T-helper 17 cell (primary cell): ENCODE data around the gene USP48. TPM values are rescaled to one million over a fixed set of nuclear protein-coding genes. Genes with fewer than 3 reads are reported as not detected.
"Not testable (repeated sequence)": the region's sequence is repeated elsewhere in the genome, so short reads cannot be mapped to it uniquely, and the experiment has no call there.

Experiments
- ATAC-seq: fragments of 150-1000 bp; cut with Tn5 transposase; 2 replicates; pipeline ENCODE4 v1.10.0; 2021; ENCODE audit warnings: mild to moderate bottlenecking, moderate library complexity
- DNase-seq, 3 donors: peaks; one replicate each; pipeline versions ENCODE4 v3.0.0 to v3.0.0-alpha.2; 2020 to 2021
- H3K9me3 ChIP-seq: one replicate; pipeline ENCODE4 v1.7.0; 2013; ENCODE audit warnings: low read length, mild to moderate bottlenecking; ENCODE audit not compliant: control insufficient read depth, poor library complexity, severe bottlenecking
- H3K27ac Mint-ChIP-seq: one replicate; pipeline ENCODE4 v1.8.0; 2022; ENCODE audit warnings: mild to moderate bottlenecking, moderate library complexity, mixed read lengths
- H3K27me3 Mint-ChIP-seq: one replicate; pipeline ENCODE4 v1.8.0; 2022; ENCODE audit warnings: mixed read lengths
- H3K36me3 Mint-ChIP-seq: one replicate; pipeline ENCODE4 v1.8.0; 2022; ENCODE audit warnings: low read depth, mixed read lengths
- H3K4me1 Mint-ChIP-seq: one replicate; pipeline ENCODE4 v1.8.0; 2022; ENCODE audit warnings: mild to moderate bottlenecking, mixed read lengths
- H3K4me3 Mint-ChIP-seq: one replicate; pipeline ENCODE4 v1.8.0; 2022; ENCODE audit warnings: mild to moderate bottlenecking, moderate library complexity, mixed read lengths
- total RNA-seq, 4 donors: library from RNA in 2 of 4; stranded (reverse) in 2 of 4; gene quantifications; one replicate each; pipeline ENCODE4 v1.2.3 and lab custom pipeline; 2022 to 2026

Gene USP48
- total RNA-seq, 2 donors from 2014 or later = 84.3 to 93.3 TPM

DNA sequence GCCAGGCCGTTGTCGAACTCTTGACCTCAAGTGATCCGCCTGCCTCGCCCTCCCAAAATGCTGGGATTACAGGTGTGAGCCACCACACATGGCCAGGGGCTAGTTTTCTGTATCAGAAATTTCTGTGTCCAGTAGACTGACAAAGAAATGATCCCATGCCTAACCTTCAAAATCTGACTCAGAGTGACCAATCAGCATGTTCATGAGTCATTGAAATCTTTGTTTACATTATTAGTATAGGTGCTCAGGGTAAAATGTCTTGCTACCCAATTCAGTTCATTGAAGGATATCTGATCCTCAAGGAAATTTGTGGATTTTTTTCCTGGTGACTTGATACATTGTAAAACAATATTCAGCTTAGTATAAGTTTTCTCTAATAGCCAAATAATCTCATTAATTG, 18.2 kb upstream of the USP48 start:
- ATAC-seq (no peak), DNase-seq (no peak)
- H3K36me3 Mint-ChIP-seq = peaks cover 3% of the 10 kb centered on the region
- no peaks in the 10 kb centered on the region for H3K9me3 ChIP-seq
- H3K27me3 Mint-ChIP-seq = peaks cover 19% of the 10 kb centered on the region
- H3K27ac Mint-ChIP-seq = no peak overlapping the region
- peaks cover 5% of the 10 kb centered on the region for H3K4me1 Mint-ChIP-seq
- no peak overlapping the region for H3K4me3 Mint-ChIP-seq

DNA sequence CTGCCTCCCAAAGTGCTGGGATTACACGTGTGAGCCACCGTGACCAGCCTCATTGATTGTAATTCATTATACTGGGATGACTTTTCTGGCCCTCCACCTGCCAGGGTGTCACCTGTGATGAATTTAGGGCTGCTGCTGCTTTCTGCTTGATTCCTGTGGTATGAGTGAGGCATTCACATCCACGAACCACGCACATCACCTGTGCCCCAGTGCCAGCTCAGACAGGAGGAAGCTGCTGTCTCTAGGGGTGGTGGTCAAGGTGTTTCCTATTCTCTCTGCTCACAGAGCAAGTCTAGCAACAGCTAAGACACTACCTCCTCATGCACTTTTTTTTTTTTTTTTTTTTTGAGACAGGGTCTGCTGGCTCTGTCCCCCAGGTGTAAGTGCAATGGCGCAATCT, 16.8 kb upstream of the USP48 start:
- Mint-ChIP-seq H3K4me1 (peaks cover 5% of the 10 kb centered on the region), H3K27me3 (peaks cover 18% of the 10 kb centered on the region), H3K36me3 (peaks cover 6% of the 10 kb centered on the region), H3K27ac (no peak overlapping the region), H3K4me3 (no peak overlapping the region)
- DNase-seq (no peak), ATAC-seq (no peak)
- no peaks in the 10 kb centered on the region for H3K9me3 ChIP-seq

DNA sequence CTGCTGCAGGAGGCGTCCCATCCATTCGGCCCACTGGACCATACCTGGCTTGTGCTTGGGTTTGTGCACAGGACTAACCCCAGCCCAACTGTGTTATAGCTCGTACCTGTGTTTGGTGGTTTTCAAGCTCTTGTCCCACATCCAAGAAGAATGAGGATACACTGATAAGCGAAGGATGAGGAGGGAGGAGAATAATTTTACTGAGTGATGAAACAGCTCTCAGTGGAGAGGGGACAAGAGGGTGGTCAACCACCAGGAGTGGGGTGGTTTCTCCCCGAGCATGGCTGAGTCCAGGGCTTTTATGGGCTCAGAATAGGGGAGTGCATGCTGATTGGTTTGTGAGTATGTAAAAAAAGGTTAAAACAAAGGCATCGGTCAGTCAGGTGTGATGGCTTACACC, 12.1 kb upstream of the USP48 start:
- Mint-ChIP-seq H3K27ac (no peak overlapping the region), H3K4me3 (no peak overlapping the region), H3K4me1 (peaks cover 7% of the 10 kb centered on the region), H3K27me3 (no peaks in the 10 kb centered on the region), H3K36me3 (peaks cover 3% of the 10 kb centered on the region)
- DNase-seq (no peak), ATAC-seq (no peak)
- H3K9me3 ChIP-seq = no peaks in the 10 kb centered on the region

DNA sequence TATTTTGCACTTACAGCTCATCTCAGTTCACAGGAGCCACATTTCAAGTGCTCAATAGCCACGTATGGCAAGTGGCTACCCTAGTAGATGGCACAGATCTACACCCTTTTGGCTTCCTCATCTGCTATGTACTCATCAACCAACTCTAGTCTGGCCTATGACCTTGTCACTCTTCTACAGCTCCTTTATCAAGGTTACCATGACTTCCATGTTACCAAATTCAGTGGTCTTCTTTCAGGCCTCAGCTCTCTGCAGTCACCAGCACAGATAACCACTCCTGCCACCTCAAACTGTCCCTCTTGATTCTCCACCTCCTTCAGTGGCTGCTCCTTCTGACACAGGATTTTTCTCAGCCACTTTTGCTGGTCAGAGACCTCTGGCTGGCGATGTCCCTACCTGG, 11.7 kb upstream of the USP48 start:
- peaks cover 8% of the 10 kb centered on the region for H3K4me1 Mint-ChIP-seq
- DNase-seq (no peak), ATAC-seq (no peak)
- H3K36me3 Mint-ChIP-seq = peaks cover 3% of the 10 kb centered on the region
- H3K27me3 Mint-ChIP-seq = no peaks in the 10 kb centered on the region
- no peak overlapping the region for H3K4me3 Mint-ChIP-seq
- no peak overlapping the region for H3K27ac Mint-ChIP-seq
- no peaks in the 10 kb centered on the region for H3K9me3 ChIP-seq

DNA sequence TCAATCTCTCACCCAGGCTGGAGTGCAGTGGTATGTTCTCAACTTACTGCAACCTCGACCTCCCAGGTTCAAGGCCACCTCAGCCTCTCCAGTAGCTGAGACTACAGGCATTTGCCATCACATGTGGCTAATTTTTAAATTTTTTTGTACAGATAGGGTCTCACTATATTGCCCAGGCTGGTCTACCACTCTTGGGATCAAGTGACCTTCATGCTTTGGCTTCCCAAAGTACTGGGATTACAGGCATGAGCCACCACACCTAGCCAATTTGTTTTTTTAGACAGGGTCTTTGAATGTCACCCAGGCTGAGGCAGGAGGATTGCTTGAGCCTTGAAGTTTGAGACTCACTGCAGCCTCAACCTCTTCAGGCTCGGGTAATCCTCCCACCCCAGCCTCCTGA, 10.2 kb upstream of the USP48 start:
- H3K9me3 ChIP-seq = no peaks in the 10 kb centered on the region
- no peak for ATAC-seq
- peaks cover 3% of the 10 kb centered on the region for H3K36me3 Mint-ChIP-seq
- H3K27ac Mint-ChIP-seq = no peak overlapping the region
- H3K4me1 Mint-ChIP-seq = peaks cover 6% of the 10 kb centered on the region
- no peak for DNase-seq
- no peak overlapping the region for H3K4me3 Mint-ChIP-seq
- no peaks in the 10 kb centered on the region for H3K27me3 Mint-ChIP-seq

DNA sequence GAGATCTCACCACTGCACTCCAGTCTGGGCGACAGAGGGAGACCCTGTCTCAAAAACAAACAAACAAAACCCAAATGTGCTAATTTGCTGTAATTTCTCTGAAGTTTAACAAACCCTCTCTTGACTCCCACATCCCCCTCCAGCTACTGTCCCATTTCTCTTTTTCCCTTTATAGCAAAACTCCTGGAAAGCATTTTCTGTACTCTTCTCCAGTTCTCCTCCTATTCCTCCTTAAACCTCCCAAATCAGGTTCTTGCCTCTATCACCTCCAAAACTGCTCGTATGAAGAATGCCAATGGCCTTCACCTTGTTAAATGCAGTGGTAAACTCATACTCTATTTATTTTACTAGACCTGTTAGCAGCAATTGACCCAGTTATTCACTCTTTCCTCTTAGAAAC, 3.7 kb upstream of the USP48 start:
- H3K36me3 Mint-ChIP-seq = peaks cover 9% of the 10 kb centered on the region
- H3K27ac Mint-ChIP-seq = no peak overlapping the region
- H3K27me3 Mint-ChIP-seq = peaks cover 6% of the 10 kb centered on the region
- DNase-seq = no peak
- H3K4me1 Mint-ChIP-seq = peaks cover 16% of the 10 kb centered on the region
- H3K4me3 Mint-ChIP-seq = no peak overlapping the region
- no peak for ATAC-seq
- H3K9me3 ChIP-seq = no peaks in the 10 kb centered on the region

DNA sequence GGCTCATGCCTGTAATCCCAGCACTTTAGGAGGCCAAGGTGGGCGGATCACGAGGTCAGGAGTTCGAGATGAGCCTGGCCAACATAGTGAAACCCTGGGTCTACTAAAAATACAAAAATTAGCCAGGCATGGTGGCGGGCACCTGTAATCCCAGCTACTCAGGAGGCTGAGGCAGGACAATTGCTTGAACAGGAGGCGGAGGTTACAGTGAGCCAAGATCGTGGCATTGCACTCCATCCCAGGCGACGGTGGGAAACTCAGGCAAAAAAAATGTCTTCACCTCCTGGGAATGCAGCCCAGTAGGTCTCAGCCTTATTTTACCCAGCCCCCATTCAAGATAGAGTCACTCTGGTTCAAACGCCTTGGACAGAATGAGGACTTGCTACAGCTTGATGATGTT, 2.8 kb upstream of the USP48 start:
- not testable (repeated sequence) for H3K27me3 Mint-ChIP-seq, H3K9me3 ChIP-seq, ATAC-seq, H3K4me3 Mint-ChIP-seq, H3K27ac Mint-ChIP-seq, DNase-seq, H3K36me3 Mint-ChIP-seq
- peaks cover 18% of the 10 kb centered on the region for H3K4me1 Mint-ChIP-seq

DNA sequence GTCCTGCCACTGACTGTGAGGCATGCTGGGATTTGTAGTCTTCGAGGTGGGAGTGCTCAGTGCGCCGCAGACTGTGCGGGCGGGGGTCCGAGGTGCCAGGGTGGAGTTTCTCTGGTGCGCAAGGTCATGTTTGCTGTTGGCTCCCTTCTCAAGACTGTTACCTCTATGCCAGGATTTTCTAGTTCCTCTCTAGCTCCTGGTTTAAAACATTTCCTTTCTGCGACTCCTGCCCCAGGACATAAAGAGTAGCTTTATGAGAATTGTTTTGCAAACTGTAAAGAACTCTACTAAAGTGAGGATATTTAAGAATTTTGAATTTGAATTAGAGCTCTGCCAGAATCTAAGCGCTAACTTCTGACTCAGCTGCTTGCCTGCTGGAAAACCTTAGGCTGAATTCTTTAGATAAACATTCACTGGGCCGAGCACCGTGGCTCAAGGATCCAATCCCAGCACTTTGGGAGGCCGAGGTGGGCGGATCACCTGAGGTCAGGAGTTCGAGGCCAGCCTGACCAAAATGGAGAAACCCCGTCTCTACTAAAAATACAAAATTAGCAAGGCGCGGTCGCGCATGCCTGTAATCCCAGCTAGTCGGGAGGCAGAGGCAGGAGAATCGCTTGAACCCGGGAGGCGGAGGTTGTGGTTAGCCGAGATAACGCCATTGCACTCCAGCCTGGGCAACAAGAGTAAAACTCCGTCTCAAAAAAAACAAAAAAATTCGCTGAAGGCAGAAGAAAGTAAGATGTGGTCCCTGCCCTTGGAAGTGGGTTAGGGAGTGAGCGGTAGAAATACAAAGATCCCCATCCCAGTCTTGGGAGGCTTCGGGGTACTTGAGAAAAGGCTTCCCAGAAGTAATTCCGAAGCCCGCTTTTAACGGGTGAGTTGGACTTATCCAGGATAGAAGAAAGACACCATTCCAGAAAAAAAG, 992 bp upstream of the USP48 start:
- Mint-ChIP-seq H3K27me3 (peaks cover 6% of the 10 kb centered on the region), H3K4me3 (peak overlapping the region; percentile 96), H3K4me1 (peaks cover 28% of the 10 kb centered on the region), H3K27ac (peak overlapping the region; percentile 99), H3K36me3 (peaks cover 9% of the 10 kb centered on the region)
- ATAC-seq (no peak), DNase-seq (no peak)
- no peaks in the 10 kb centered on the region for H3K9me3 ChIP-seq

DNA sequence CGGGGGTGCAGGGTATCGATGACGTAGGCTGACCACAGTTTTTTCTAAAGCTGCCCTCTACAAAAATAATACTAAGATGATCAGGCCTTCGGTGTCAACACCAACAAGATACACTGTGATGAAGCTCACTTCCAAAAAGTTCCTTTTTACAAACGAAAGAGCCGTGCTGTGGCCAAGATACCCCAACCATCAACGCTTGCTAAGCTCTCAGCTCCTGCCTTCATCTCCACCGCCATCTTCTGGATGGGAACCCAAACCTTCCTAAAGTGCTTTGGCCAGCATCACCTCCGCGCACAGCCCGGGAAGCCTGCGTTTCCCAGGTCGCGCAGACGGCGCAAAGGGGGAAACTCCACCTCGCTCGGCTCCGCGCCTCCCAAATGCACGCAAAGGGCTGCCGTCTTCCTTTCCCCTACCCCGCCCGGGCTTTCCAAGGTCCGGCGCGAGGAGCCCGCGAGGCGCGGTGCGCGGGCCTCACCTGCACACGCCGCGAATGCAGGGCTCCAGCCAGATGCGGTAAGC, 541 bp downstream of the USP48 start:
- DNase-seq = peak; percentile 33 to 44 (median 41)
- H3K27me3 Mint-ChIP-seq = peaks cover 6% of the 10 kb centered on the region
- peaks cover 34% of the 10 kb centered on the region for H3K4me1 Mint-ChIP-seq
- peak overlapping the region; percentile 96 for H3K4me3 Mint-ChIP-seq
- H3K9me3 ChIP-seq = no peaks in the 10 kb centered on the region
- peak; percentile 24 for ATAC-seq
- peaks cover 9% of the 10 kb centered on the region for H3K36me3 Mint-ChIP-seq
- H3K27ac Mint-ChIP-seq = peak overlapping the region; percentile 99

DNA sequence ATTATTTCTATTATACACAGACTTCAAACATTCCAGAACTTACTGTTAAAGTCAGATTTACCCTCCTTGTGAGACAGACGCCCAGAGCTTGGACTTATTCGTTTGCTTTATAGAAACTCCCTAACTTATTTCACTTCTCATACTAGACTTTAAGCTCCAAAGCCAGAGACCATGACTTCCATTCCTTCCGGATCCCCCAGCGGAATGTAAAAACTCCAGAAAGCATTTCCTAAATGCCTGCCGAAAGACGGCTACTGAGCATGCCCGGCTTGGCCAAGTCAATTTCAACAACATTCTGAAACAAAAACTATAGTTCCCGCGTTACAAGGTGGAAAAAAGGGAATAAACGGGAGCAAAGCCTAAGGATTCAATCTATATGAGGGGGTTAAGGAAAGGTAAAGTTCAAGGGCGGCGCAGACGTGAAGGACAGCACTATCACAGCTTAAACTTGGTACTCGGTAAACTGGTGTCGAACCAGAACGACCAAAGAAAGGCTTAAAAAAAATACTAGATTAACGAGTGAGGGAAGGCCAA, 1.1 kb downstream of the USP48 start:
- ATAC-seq (peak; percentile 5), DNase-seq (no peak)
- Mint-ChIP-seq H3K4me1 (peaks cover 34% of the 10 kb centered on the region), H3K27ac (peak overlapping the region; percentile 99), H3K27me3 (peaks cover 2% of the 10 kb centered on the region), H3K4me3 (peak overlapping the region; percentile 96), H3K36me3 (peaks cover 8% of the 10 kb centered on the region)
- H3K9me3 ChIP-seq = no peaks in the 10 kb centered on the region

DNA sequence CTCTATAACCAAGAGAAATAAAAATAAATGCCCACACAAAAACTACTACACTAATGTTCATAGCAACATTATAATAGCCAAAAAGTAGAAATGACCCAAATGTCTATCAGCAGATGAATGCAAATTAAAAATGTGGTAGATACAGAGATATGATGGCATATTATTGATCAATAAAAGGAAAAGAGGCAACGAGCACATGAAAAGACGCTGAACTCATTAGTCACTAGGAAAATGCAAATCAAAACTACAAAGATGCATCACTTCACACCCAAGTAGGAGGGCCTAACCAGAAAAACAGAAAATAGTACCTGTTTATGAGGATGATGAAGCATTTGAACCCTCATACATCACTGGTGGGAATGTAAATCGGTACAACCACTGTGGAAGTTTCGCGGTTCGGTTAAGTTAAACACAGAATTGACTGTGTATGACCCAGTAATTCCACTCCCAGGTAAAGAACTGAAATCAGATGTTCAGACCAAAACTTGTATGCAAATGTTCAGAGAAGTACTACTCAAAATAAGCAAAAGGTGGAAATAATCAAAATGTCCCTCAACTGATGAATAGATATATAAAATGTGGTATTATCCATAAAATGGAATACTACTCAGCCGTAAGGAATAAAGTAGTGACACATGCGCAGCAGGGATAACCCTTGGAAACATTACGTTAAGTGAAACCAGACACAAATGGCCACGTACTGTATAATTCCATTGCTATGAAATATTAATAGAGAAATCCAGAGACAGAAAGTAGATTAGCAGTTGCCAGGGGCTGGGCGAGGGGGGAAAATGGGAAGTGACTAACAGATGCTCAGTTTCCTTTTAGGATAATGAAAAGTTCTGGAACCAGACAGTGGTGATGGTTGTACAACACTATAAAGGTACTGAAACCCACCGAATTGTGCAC, 3.1 kb downstream of the USP48 start:
- peaks cover 5% of the 10 kb centered on the region for H3K36me3 Mint-ChIP-seq
- H3K4me3 Mint-ChIP-seq = peak overlapping the region; percentile 80
- H3K4me1 Mint-ChIP-seq = peaks cover 37% of the 10 kb centered on the region
- peak overlapping the region; percentile 87 for H3K27ac Mint-ChIP-seq
- no peaks in the 10 kb centered on the region for H3K27me3 Mint-ChIP-seq
- DNase-seq (no peak), ATAC-seq (no peak)
- H3K9me3 ChIP-seq = no peaks in the 10 kb centered on the region

DNA sequence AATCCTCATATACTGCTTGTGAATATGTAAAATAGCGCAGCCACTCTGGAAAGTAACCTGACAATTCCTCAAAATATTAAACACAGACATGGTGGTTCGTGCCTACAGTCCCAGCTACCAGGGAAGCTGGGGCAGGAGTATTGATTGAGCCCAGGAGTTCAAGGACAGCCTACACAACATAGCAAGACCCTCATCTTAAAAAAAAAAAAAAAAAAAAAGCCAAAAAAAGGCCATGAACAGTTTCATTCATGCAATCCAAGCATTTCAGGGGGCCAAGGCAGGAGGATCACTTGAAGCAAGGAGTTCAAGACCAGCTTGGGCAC, 4.6 kb downstream of the USP48 start:
- no peak for ATAC-seq
- H3K27me3 Mint-ChIP-seq = no peaks in the 10 kb centered on the region
- H3K27ac Mint-ChIP-seq = no peak overlapping the region
- H3K9me3 ChIP-seq = no peaks in the 10 kb centered on the region
- no peak for DNase-seq
- peaks cover 4% of the 10 kb centered on the region for H3K36me3 Mint-ChIP-seq
- no peak overlapping the region for H3K4me3 Mint-ChIP-seq
- H3K4me1 Mint-ChIP-seq = peaks cover 39% of the 10 kb centered on the region

DNA sequence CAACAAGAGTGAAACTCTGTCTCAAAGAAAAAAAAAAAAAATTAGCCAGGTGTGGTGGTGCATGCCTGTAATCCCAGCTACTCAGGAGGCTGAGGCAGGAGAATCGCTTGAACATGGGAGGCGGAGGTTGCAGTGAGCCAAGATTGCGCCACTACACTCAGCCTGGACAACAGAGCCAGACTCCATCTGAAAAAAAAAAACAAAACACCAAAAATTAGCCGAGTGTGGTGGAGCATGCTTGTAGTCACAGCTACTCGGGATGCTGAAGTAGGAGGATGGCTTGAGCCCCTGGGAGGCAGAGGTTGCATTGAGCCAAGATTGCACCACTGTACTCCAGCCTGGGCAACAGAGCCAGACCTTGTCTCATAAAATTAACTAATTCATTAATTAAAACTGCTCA, 6.0 kb downstream of the USP48 start:
- H3K27ac Mint-ChIP-seq = peak overlapping the region; percentile 39
- H3K36me3 Mint-ChIP-seq, DNase-seq, H3K4me3 Mint-ChIP-seq, H3K27me3 Mint-ChIP-seq, H3K9me3 ChIP-seq, ATAC-seq: not testable (repeated sequence)
- H3K4me1 Mint-ChIP-seq = peaks cover 39% of the 10 kb centered on the region
